ENCODE results near the gene RIMS3. TPM values are rescaled to one million over a fixed set of nuclear protein-coding genes. Genes with fewer than 3 reads are reported as not detected.

The RIMS3 gene
- polyA plus RNA-seq, 1 donor (not counting 4 experiments of a cell fraction or from before 2014, with no cell fraction given) = 1.7 TPM

GRCh38 chr1:40606194-40606593, 59.3 kb downstream of the RIMS3 start:
- no peaks in the 10 kb centered on the region for H3K27me3 ChIP-seq (ENCODE audit: control insufficient read depth, extremely low read depth, insufficient read depth, low read length)
- no peak overlapping the region for H3K4me2 ChIP-seq (ENCODE audit: control insufficient read depth, extremely low read depth, insufficient read depth, low read depth, low read length)
- no peak for TF ChIP-seq EZH2 (IDR thresholded peaks at IDR 0.05; ENCODE audit: low read length)
- no peak for TF ChIP-seq CTCF (optimal IDR thresholded peaks at IDR 0.05 in 1 of 3, IDR thresholded peaks at IDR 0.05 in 1 of 3, conservative IDR thresholded peaks at IDR 0.05 in 1 of 3; ENCODE audit: extremely low read depth in 1 of 3, insufficient read depth in 2 of 3, low read length in 3 of 3)
- no peaks in the 10 kb centered on the region for H3K79me2 ChIP-seq (ENCODE audit: control insufficient read depth, insufficient read depth, low read length)
- H3K4me1 ChIP-seq (ENCODE audit: control insufficient read depth, extremely low read depth, insufficient read depth, low read length) = no peaks in the 10 kb centered on the region
- H2AFZ ChIP-seq (ENCODE audit: control insufficient read depth, low read length) = no peak overlapping the region
- no peak overlapping the region for H3K4me3 ChIP-seq (ENCODE audit: control insufficient read depth in 2 of 3, extremely low read depth in 1 of 3, insufficient read depth in 2 of 3, low read depth in 1 of 3, low read length in 3 of 3)
- H4K20me1 ChIP-seq (ENCODE audit: control insufficient read depth, extremely low read depth, insufficient read depth, low read length) = no peaks in the 10 kb centered on the region
- no peak overlapping the region for H3K27ac ChIP-seq (ENCODE audit: control insufficient read depth, insufficient read depth, low read length)
- no peaks in the 10 kb centered on the region for H3K36me3 ChIP-seq (ENCODE audit: control insufficient read depth in 2 of 2, extremely low read depth in 1 of 2, insufficient read depth in 2 of 2, low read length in 2 of 2)
- DNase-seq (ENCODE audit: low read depth, low spot score) (no peak), FAIRE-seq (no peak)
- H3K9me1 ChIP-seq (ENCODE audit: control insufficient read depth, extremely low read depth, insufficient read depth, low read length) = no peaks in the 10 kb centered on the region
- dilution Hi-C loops (cut with MboI; ENCODE audit: extremely low pct_ligation_motif_present, low sequenced_read_pairs) = no loop called here
- H3K9me3 ChIP-seq (ENCODE audit: control insufficient read depth, low read depth, low read length) = no peaks in the 10 kb centered on the region
- no peak overlapping the region for H3K9ac ChIP-seq (ENCODE audit: control insufficient read depth, extremely low read depth, insufficient read depth, low read length)

GRCh38 chr1:40599926-40600325, 65.6 kb downstream of the RIMS3 start:
- no peaks in the 10 kb centered on the region for H3K27me3 ChIP-seq (ENCODE audit: control insufficient read depth, extremely low read depth, insufficient read depth, low read length)
- no peak overlapping the region for H3K9ac ChIP-seq (ENCODE audit: control insufficient read depth, extremely low read depth, insufficient read depth, low read length)
- dilution Hi-C loops (cut with MboI; ENCODE audit: extremely low pct_ligation_motif_present, low sequenced_read_pairs) = no loop called here
- H3K27ac ChIP-seq (ENCODE audit: control insufficient read depth, insufficient read depth, low read length) = no peak overlapping the region
- DNase-seq (ENCODE audit: low read depth, low spot score) (no peak), FAIRE-seq (no peak)
- no peaks in the 10 kb centered on the region for H3K4me1 ChIP-seq (ENCODE audit: control insufficient read depth, extremely low read depth, insufficient read depth, low read length)
- H3K9me1 ChIP-seq (ENCODE audit: control insufficient read depth, extremely low read depth, insufficient read depth, low read length) = no peaks in the 10 kb centered on the region
- no peak overlapping the region for H3K4me2 ChIP-seq (ENCODE audit: control insufficient read depth, extremely low read depth, insufficient read depth, low read depth, low read length)
- TF ChIP-seq EZH2 (IDR thresholded peaks at IDR 0.05; ENCODE audit: low read length) (no peak), CTCF (optimal IDR thresholded peaks at IDR 0.05 in 1 of 3, IDR thresholded peaks at IDR 0.05 in 1 of 3, conservative IDR thresholded peaks at IDR 0.05 in 1 of 3; ENCODE audit: extremely low read depth in 1 of 3, insufficient read depth in 2 of 3, low read length in 3 of 3) (no peak)
- no peaks in the 10 kb centered on the region for H3K79me2 ChIP-seq (ENCODE audit: control insufficient read depth, insufficient read depth, low read length)
- no peaks in the 10 kb centered on the region for H4K20me1 ChIP-seq (ENCODE audit: control insufficient read depth, extremely low read depth, insufficient read depth, low read length)
- no peak overlapping the region for H3K4me3 ChIP-seq (ENCODE audit: control insufficient read depth in 2 of 3, extremely low read depth in 1 of 3, insufficient read depth in 2 of 3, low read depth in 1 of 3, low read length in 3 of 3)
- no peak overlapping the region for H2AFZ ChIP-seq (ENCODE audit: control insufficient read depth, low read length)
- H3K36me3 ChIP-seq (ENCODE audit: control insufficient read depth in 2 of 2, extremely low read depth in 1 of 2, insufficient read depth in 2 of 2, low read length in 2 of 2) = no peaks in the 10 kb centered on the region
- H3K9me3 ChIP-seq (ENCODE audit: control insufficient read depth, low read depth, low read length) = no peaks in the 10 kb centered on the region

Data from keratinocyte (primary cell).